ENCODE measurements around the gene PTPRT.

PTPRT gene

GRCh38 chr20:42435230-42435629, 754.5 kb downstream of the PTPRT start:
- DNase-seq, result no peak

GRCh38 chr20:42432496-42433334, 757.0 kb downstream of the PTPRT start:
- DNase-seq, result no peak

- no peak for DNase-seq
These were observed 759.1 kb downstream of the PTPRT start for GRCh38 chr20:42430598-42430997.

GRCh38 chr20:42429761-42430458, 759.8 kb downstream of the PTPRT start:
- DNase-seq, result no peak

GRCh38 chr20:42419814-42420532, 769.7 kb downstream of the PTPRT start:
- no peak for DNase-seq

GRCh38 chr20:42406826-42407225, 782.9 kb downstream of the PTPRT start:
- DNase-seq, result no peak

- no peak for DNase-seq
These were observed 787.3 kb downstream of the PTPRT start for GRCh38 chr20:42402455-42402854.

- DNase-seq, result peak; percentile 97
These were observed 788.1 kb downstream of the PTPRT start for GRCh38 chr20:42401613-42402012.

- DNase-seq, result no peak
These were observed 789.9 kb downstream of the PTPRT start for GRCh38 chr20:42399802-42400201.

- peak; percentile 91 for DNase-seq
These were observed 797.3 kb downstream of the PTPRT start for GRCh38 chr20:42392442-42392841.

GRCh38 chr20:42391807-42392206, 797.9 kb downstream of the PTPRT start:
- DNase-seq, result no peak

- DNase-seq, result no peak
These were observed 809.4 kb downstream of the PTPRT start for GRCh38 chr20:42380287-42380686.

GRCh38 chr20:42379385-42379784, 810.3 kb downstream of the PTPRT start:
- DNase-seq, result no peak

- DNase-seq, result no peak
These were observed 810.9 kb downstream of the PTPRT start for GRCh38 chr20:42378826-42379225.

- no peak for DNase-seq
These were observed 813.6 kb downstream of the PTPRT start for GRCh38 chr20:42376131-42376530.

- no peak for DNase-seq
These were observed 816.7 kb downstream of the PTPRT start for GRCh38 chr20:42373049-42373448.

- DNase-seq, result peak; percentile 28
These were observed 819.6 kb downstream of the PTPRT start for GRCh38 chr20:42370075-42370474.

- DNase-seq, result no peak
These were observed 820.8 kb downstream of the PTPRT start for GRCh38 chr20:42368910-42369309.

- peak; percentile 63 for DNase-seq
These were observed 823.1 kb downstream of the PTPRT start for GRCh38 chr20:42366626-42367025.

GRCh38 chr20:42364446-42364845, 825.3 kb downstream of the PTPRT start:
- no peak for DNase-seq

- DNase-seq, result no peak
These were observed 828.2 kb downstream of the PTPRT start for GRCh38 chr20:42361402-42361970.

- no peak for DNase-seq
These were observed 829.1 kb downstream of the PTPRT start for GRCh38 chr20:42360621-42361020.

- DNase-seq, result no peak
These were observed 830.1 kb downstream of the PTPRT start for GRCh38 chr20:42359617-42360016.
